H9 (cell line): ENCODE measurements around the gene KIF19. TPM values are rescaled to one million over a fixed set of nuclear protein-coding genes. Genes with fewer than 3 reads are reported as not detected.

Experiments
- DNase-seq: peaks from one replicate; pipeline ENCODE4 v3.0.0-alpha.2; 2017
- H2AFZ ChIP-seq: one replicate; pipeline ENCODE4 v1.6.1; 2013; ENCODE audit warnings: mild to moderate bottlenecking, low read length, control low read depth, moderate library complexity
- H2AK5ac ChIP-seq: 2 replicates; pipeline ENCODE4 v1.6.1; 2013; ENCODE audit warnings: low read length, control low read depth, mixed read lengths; ENCODE audit not compliant: insufficient read length
- H2BK120ac ChIP-seq: one replicate; pipeline ENCODE4 v1.6.1; 2013; ENCODE audit warnings: low read depth, mild to moderate bottlenecking, low read length, control low read depth, inconsistent platforms; ENCODE audit not compliant: poor library complexity, severe bottlenecking
- H2BK12ac ChIP-seq: 2 replicates; pipeline ENCODE4 v1.6.1; 2013; ENCODE audit warnings: low read length, control low read depth, mixed read lengths, low read depth; ENCODE audit not compliant: insufficient read length
- H2BK15ac ChIP-seq: 2 replicates; pipeline ENCODE4 v1.6.1; 2013; ENCODE audit warnings: low read depth, low read length, control low read depth
- H2BK20ac ChIP-seq: one replicate; pipeline ENCODE4 v1.6.1; 2013; ENCODE audit warnings: low read depth, mild to moderate bottlenecking, low read length, control low read depth, inconsistent platforms; ENCODE audit not compliant: poor library complexity, severe bottlenecking
- H2BK5ac ChIP-seq: 2 replicates; pipeline ENCODE4 v1.6.1; 2013; ENCODE audit warnings: low read length, control low read depth, mixed read lengths; ENCODE audit not compliant: insufficient read length
- H3K14ac ChIP-seq: 2 replicates; pipeline ENCODE4 v1.6.1; 2013; ENCODE audit warnings: low read length, control low read depth; ENCODE audit not compliant: insufficient read depth
- H3K18ac ChIP-seq: 2 replicates; pipeline ENCODE4 v1.6.1; 2013; ENCODE audit warnings: low read depth, mild to moderate bottlenecking, mixed read lengths, low read length, control low read depth; ENCODE audit not compliant: insufficient read length
- H3K23ac ChIP-seq: 2 replicates; pipeline ENCODE4 v1.6.1; 2013; ENCODE audit warnings: low read length, control low read depth, mixed read lengths, low read depth; ENCODE audit not compliant: insufficient read length
- H3K23me2 ChIP-seq: 2 replicates; pipeline ENCODE4 v1.6.1; 2013; ENCODE audit warnings: low read depth, mild to moderate bottlenecking, mixed read lengths, low read length, control low read depth; ENCODE audit not compliant: insufficient read length, poor library complexity, severe bottlenecking
- H3K27ac ChIP-seq: 2 replicates; pipeline ENCODE4 v1.5.1; 2013; ENCODE audit warnings: low read length, control low read depth, mixed read lengths, low read depth; ENCODE audit not compliant: insufficient read length
- H3K27me3 ChIP-seq: 2 replicates; pipeline ENCODE4 v1.6.1; 2013; ENCODE audit warnings: low read length, control low read depth, inconsistent platforms; ENCODE audit not compliant: insufficient read depth
- H3K4ac ChIP-seq: 2 replicates; pipeline ENCODE4 v1.6.1; 2013; ENCODE audit warnings: low read depth, mild to moderate bottlenecking, control low read depth, inconsistent platforms, low read length, moderate library complexity
- H3K4me1 ChIP-seq: 2 replicates; pipeline ENCODE4 v1.6.1; 2013; ENCODE audit warnings: low read length, control low read depth, inconsistent platforms; ENCODE audit not compliant: insufficient read depth
- H3K4me2 ChIP-seq: 2 replicates; pipeline ENCODE4 v1.6.1; 2013; ENCODE audit warnings: low read length, control low read depth, mixed read lengths; ENCODE audit not compliant: insufficient read length, insufficient read depth
- H3K56ac ChIP-seq: 2 replicates; pipeline ENCODE4 v1.6.1; 2013; ENCODE audit warnings: low read depth, mild to moderate bottlenecking, mixed read lengths, low read length, control low read depth; ENCODE audit not compliant: insufficient read length
- H3K79me1 ChIP-seq: 2 replicates; pipeline ENCODE4 v1.6.1; 2013; ENCODE audit warnings: low read depth, mild to moderate bottlenecking, moderate library complexity, low read length, control low read depth, inconsistent platforms; ENCODE audit not compliant: insufficient read depth, poor library complexity, severe bottlenecking
- H3K79me2 ChIP-seq: 2 replicates; pipeline ENCODE4 v1.6.1; 2013; ENCODE audit warnings: low read length, control low read depth, inconsistent platforms; ENCODE audit not compliant: insufficient read depth
- H3K9ac ChIP-seq: 2 replicates; pipeline ENCODE4 v1.6.1; 2013; ENCODE audit warnings: low read length, control low read depth, mixed read lengths; ENCODE audit not compliant: insufficient read length; ENCODE audit errors: extremely low read depth
- H3K9me3 ChIP-seq: one replicate; pipeline ENCODE4 v1.6.1; 2013; ENCODE audit warnings: low read depth, low read length, inconsistent platforms; ENCODE audit not compliant: control insufficient read depth
- H3T11ph ChIP-seq: one replicate; pipeline ENCODE4 v1.6.1; 2013; ENCODE audit warnings: mild to moderate bottlenecking, low read length, control low read depth, inconsistent platforms
- H4K20me1 ChIP-seq: one replicate; pipeline ENCODE4 v1.6.1; 2013; ENCODE audit not compliant: control insufficient read depth, insufficient read length, insufficient read depth
- H4K5ac ChIP-seq: 2 replicates; pipeline ENCODE4 v1.6.1; 2013; ENCODE audit warnings: low read depth, mild to moderate bottlenecking, mixed read lengths, low read length, control low read depth; ENCODE audit not compliant: insufficient read length
- H4K8ac ChIP-seq: replicated peaks from 2 replicates; pipeline ENCODE4 v1.6.1; 2013; ENCODE audit warnings: low read length, control low read depth, mixed read lengths, low read depth; ENCODE audit not compliant: insufficient read length
- H4K91ac ChIP-seq: 2 replicates; pipeline ENCODE4 v1.6.1; 2013; ENCODE audit warnings: low read depth, mild to moderate bottlenecking, moderate library complexity, mixed read lengths, low read length, control low read depth; ENCODE audit not compliant: insufficient read length
- H3K27ac Mint-ChIP-seq, 3 experiments: 2 replicates in 2 of 3; 3 replicates in 1 of 3; pipeline ENCODE4 v1.8.0; 2020 to 2021; ENCODE audit warnings: mixed read lengths in 3 of 3, mild to moderate bottlenecking in 1 of 3, moderate library complexity in 1 of 3
- H3K27me3 Mint-ChIP-seq: 2 replicates; pipeline ENCODE4 v1.8.0; 2021; ENCODE audit warnings: low read depth, mild to moderate bottlenecking, moderate library complexity, mixed read lengths
- H3K36me3 Mint-ChIP-seq, 3 experiments: 2 replicates in 2 of 3; 3 replicates in 1 of 3; pipeline ENCODE4 v1.8.0; 2020 to 2021; ENCODE audit warnings: low read depth in 3 of 3, mixed read lengths in 3 of 3; ENCODE audit not compliant: insufficient read depth in 1 of 3
- H3K4me1 Mint-ChIP-seq, 2 experiments: 2 replicates each; pipeline ENCODE4 v1.8.0; 2020; ENCODE audit warnings: mixed read lengths in 2 of 2
- H3K4me3 Mint-ChIP-seq, 2 experiments: 2 replicates in 1 of 2; 3 replicates in 1 of 2; pipeline ENCODE4 v1.8.0; 2020 to 2021; ENCODE audit warnings: mild to moderate bottlenecking in 2 of 2, mixed read lengths in 2 of 2, moderate library complexity in 1 of 2
- H3K9me3 Mint-ChIP-seq, 2 experiments: 2 replicates in 1 of 2; 3 replicates in 1 of 2; pipeline ENCODE4 v1.8.0; 2020; ENCODE audit warnings: mild to moderate bottlenecking in 2 of 2, mixed read lengths in 2 of 2, moderate library complexity in 1 of 2
- WGBS: extraction: QIAGEN DNeasy Blood & Tissue Kit; methylation state at CpG from one replicate; pipeline ENCODE4 v1.1.7; 2013; ENCODE audit warnings: missing lambda C conversion rate, low lambda C conversion rate, mixed read lengths; ENCODE audit not compliant: insufficient read length; ENCODE audit errors: extremely low coverage; 5-methylcytosine and 5-hydroxymethylcytosine counted together
- total RNA-seq: library from RNA; stranded (reverse); gene quantifications from 2 replicates; pipeline ENCODE4 v1.2.1, GENCODE V29; 2021
- TF ChIP-seq, protein P1 (sequence below): fragments of 200-600 bp; sonication (generic); conservative IDR thresholded peaks from 3 replicates; pipeline ENCODE4 v1.8.0; 2021; ENCODE audit warnings: antibody characterized with exemption, mild to moderate bottlenecking

The KIF19 gene
- total RNA-seq, 1 experiment from 2014 or later = 0.13 TPM

- no peak overlapping the region for H4K5ac ChIP-seq
- no peaks in the 10 kb centered on the region for H3K79me1 ChIP-seq
- H2BK12ac ChIP-seq = no peak overlapping the region
- Mint-ChIP-seq H3K27me3 (peaks cover 38% of the 10 kb centered on the region), H3K4me1 (no peaks in the 10 kb centered on the region), H3K36me3 (peaks cover 0 to 6% (median 4%) of the 10 kb centered on the region in 3 experiments; a peak in 3 of 7 replicates), H3K27ac (no peak overlapping the region; a peak in 1 of 7 replicates), H3K4me3 (no peak overlapping the region), H3K9me3 (peaks cover 7 to 9% of the 10 kb centered on the region in 2 experiments; a peak in 4 of 5 replicates)
- no peak overlapping the region for H4K91ac ChIP-seq
- H2AK5ac ChIP-seq = no peak overlapping the region
- H3K79me2 ChIP-seq = no peaks in the 10 kb centered on the region
- H3K14ac ChIP-seq = no peak overlapping the region; the same call in 1 of the 2 replicates
- H3K27ac ChIP-seq = no peak overlapping the region
- H3K23me2 ChIP-seq = no peaks in the 10 kb centered on the region
- no peaks in the 10 kb centered on the region for H3K27me3 ChIP-seq
- H3K18ac ChIP-seq = no peak overlapping the region
- H3K23ac ChIP-seq = no peak overlapping the region
- no peak overlapping the region for H3K9ac ChIP-seq
- no CpG with 5 or more reads among the region's 10 CpGs for WGBS
- H3K56ac ChIP-seq = no peak overlapping the region
- H4K8ac ChIP-seq = no peak overlapping the region
- H2BK20ac ChIP-seq = no peak overlapping the region
- no peak overlapping the region for H3T11ph ChIP-seq
- TF ChIP-seq, protein P1, sequence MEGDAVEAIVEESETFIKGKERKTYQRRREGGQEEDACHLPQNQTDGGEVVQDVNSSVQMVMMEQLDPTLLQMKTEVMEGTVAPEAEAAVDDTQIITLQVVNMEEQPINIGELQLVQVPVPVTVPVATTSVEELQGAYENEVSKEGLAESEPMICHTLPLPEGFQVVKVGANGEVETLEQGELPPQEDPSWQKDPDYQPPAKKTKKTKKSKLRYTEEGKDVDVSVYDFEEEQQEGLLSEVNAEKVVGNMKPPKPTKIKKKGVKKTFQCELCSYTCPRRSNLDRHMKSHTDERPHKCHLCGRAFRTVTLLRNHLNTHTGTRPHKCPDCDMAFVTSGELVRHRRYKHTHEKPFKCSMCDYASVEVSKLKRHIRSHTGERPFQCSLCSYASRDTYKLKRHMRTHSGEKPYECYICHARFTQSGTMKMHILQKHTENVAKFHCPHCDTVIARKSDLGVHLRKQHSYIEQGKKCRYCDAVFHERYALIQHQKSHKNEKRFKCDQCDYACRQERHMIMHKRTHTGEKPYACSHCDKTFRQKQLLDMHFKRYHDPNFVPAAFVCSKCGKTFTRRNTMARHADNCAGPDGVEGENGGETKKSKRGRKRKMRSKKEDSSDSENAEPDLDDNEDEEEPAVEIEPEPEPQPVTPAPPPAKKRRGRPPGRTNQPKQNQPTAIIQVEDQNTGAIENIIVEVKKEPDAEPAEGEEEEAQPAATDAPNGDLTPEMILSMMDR = no peak
- no peak overlapping the region for H2BK5ac ChIP-seq
- H2BK15ac ChIP-seq = no peak overlapping the region
- H3K4me1 ChIP-seq = no peaks in the 10 kb centered on the region
- H2AFZ ChIP-seq = no peak overlapping the region
- no peak overlapping the region for H3K4ac ChIP-seq
- H4K20me1 ChIP-seq = no peaks in the 10 kb centered on the region
- H2BK120ac ChIP-seq = no peak overlapping the region
- no peak for DNase-seq
- peaks cover 6% of the 10 kb centered on the region for H3K9me3 ChIP-seq
- no peak overlapping the region for H3K4me2 ChIP-seq
Observed at GRCh38 chr17:74316220-74316619, 9.8 kb upstream of the KIF19 start.
